OCI-M1 (cell line): ENCODE results near the gene MAMLD1.

Source experiments
- DNase-seq: peaks from one replicate; lab custom pipeline; 2025; lab: John Stamatoyannopoulos, UW

Gene MAMLD1

GRCh38 chrX:150357790-150358189 is 5.3 kb upstream of the MAMLD1 start:
- DNase-seq: no peak

DNA sequence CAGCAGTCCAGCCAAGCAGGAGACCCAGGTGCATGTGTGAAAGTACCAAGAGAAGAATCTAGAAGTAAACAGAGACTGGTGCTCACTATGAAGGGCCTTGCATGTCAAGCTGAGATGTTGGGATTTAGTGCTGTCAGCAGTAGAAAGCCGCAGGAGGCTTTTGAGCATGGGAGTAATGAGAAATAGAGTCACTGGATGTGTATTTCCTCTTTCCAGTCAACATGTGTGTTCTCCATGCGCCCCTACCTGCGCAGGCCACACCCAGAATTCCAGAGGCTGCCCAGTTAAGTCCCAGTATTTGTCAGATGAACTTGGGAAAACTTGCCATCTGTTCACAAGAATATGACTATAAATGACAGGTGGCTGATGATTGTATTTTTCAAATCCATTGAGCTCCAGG is 4.5 kb upstream of the MAMLD1 start:
- no peak for DNase-seq

DNA sequence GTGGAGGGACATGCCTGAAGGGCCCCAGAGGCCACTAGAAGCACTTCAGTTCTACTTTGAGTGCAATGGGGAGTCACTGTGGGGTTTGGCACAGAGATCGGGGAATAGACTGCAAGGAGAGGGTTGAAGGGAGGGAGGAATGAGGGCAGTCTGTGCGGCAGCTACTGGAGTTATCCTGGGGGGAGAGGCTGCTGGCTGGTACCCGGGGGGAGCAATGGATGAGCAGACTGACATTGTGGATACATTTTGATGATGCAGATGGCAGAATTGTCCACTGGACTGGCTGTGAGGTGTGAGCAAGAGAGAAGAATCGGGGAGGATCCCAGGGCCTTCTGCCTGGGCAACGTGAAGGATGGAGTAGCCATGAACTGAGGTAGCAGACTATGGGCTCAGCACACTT is 2.8 kb upstream of the MAMLD1 start:
- no peak for DNase-seq

- DNase-seq: peak; percentile 8
Observed at GRCh38 chrX:150361070-150361776, 1.9 kb upstream of the MAMLD1 start.

- no peak for DNase-seq
Observed at GRCh38 chrX:150361777-150362351, 1.3 kb upstream of the MAMLD1 start.

DNA sequence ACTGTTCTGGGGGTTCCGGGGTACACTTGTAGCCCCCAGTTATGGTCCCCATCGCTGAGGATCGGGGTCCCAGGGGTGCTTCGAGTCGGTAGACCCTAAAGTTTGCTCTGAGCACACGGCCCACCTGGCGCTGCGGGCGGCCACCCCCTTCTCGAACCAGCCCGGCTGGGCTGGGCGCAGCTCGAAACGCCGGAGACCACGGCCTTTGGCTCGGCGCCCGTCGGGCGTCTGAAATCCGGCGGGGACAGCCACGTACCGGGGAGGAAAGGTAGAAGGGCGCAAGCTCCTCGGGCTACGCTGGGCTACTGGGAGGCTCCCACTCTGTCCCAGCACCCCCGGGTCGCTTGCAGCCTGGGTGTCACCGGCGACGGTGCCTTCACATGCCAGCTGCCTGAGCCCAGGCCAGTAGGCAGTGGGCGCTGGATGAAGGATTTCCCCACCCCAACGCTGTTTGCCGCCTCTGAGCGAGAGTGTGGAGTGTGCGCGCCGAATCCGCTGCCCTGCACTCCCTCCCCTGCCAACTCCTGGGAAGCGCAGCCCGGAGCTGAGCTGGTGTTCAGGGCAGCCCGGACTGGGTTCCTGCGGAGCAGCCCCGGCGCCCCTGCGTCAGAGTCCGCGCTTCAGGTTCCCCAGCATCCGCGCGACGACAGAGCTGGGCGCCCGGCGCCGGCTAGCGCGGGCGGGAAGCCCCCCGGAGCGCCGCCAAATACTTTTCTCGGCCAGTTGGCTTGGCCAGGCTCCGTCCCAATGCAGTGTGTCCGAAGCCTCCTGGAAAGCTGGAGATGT is 637 bp downstream of the MAMLD1 start:
- peak; percentile 28 for DNase-seq

GRCh38 chrX:150364347-150365050 is 1.4 kb downstream of the MAMLD1 start:
- peak; percentile 34 for DNase-seq

GRCh38 chrX:150365051-150365989 is 2.2 kb downstream of the MAMLD1 start:
- DNase-seq: peak; percentile 85

DNA sequence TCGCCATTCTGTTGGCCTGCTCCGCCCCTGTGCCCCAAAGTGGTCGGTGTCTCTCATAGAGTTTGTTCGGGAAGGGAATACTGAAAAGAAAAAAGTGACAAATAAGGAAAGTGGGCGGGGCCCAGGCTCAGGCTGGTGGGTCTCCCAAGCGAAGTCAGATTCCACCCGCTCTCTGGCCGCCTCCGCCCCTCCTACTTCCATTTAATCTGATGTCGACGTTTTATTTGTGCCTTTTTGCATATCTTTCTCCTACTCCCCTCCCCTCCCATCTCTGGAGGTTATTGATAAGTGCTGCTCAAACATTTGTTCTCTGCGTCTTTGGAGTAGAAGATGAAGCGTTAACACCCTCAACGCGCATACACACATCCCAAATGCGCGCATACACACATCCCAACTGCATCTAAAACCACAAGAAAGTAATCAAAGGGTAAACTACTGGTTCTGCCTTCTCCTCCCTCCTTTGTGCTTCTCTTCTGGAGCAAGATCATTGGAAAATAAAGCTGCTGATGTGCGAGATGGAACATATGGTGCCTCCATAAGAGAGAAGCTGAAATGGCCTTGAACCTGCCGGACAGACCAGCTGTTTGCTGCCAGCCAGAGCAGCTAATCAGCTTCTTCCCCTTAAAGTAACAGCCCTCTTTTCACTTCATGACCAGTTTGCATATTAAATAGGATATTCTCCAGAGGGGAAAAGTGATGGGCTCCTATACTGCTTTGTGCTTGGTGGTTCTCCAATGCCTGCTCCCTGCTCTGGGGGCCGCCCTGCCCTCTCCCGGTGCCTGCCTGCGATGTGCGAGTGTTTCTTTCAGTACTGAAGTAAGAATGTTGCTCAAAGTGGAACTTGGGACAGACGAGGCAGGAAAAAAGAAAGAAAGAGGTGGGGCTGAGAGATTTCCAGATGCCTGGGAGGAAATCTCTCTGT is 3.1 kb downstream of the MAMLD1 start:
- DNase-seq: peak; percentile 80

- peak; percentile 21 for DNase-seq
Observed at GRCh38 chrX:150366951-150367545, 3.9 kb downstream of the MAMLD1 start.

DNA sequence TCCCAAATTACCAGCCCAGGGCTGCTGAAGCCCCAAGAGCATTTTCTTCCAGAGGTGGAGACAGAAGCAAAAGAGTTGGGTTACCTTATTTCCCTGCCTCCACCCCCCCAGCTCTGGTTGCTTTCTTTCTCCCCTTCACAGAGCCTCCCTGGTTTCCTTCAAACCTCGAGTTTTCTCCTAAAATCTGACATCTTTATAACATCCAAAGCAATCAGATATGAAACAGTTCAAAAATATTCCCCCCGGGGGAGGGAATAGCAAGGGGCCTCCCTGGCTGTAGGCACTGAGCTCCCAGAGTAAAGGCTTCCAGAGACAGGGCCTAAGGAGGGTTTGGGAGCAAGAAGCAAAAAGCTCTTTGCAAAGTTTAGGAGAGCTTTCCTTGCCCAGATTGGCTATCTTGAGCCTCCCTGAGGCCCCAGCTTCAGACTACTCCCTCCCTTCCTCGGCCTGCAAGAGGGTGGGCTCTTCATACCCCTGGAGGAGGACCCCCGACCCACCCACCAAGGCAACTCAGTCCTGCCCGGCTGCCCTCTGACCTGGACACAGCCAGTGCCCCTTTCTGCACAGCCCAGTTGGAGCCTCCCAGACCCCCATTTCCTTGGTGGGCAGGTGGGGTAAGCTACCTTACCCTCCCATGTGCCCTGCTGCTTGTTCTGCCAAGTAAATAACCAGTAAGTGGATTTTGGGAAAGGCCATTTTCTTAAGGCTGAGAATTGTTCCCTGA is 7.6 kb downstream of the MAMLD1 start:
- DNase-seq: no peak

DNA sequence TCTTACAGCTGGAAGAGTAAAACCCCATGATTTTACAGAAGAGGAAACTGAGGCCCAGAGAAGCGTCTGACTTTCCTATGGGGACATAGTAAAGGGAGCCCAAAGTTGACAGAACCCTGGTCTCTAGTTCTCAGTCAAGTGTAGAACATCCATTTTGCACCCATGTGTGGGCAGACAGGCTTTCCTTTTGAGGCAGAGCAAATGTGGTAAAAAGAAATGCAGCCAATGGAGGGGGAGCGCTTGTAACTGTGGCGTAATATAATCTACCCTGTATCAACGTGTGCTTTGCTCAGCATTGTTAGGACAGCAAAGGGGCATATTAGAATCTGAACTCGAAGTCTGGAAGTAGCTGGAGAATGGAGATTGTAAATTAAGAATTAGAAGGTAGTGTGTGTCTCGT is 8.8 kb downstream of the MAMLD1 start:
- DNase-seq: no peak

DNA sequence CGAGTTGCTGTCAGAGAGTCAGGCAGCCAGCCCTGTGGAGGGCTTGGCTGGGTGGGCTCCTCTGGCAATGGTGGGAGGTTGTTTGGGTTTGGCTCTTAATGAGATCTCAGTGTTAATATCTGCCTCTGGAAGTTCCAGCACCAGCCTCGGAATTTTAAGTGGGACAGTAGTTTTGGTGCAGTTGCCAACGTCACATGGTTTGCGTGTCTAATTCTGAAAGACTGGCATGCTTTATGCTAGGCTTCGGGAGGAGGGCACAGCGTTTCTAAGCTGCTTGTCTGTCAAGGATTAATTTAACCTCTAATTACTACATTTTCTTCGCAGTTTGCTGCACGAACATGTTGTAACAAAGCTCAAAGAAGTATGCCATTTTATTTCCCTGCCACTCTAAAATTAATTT is 9.2 kb downstream of the MAMLD1 start:
- no peak for DNase-seq

DNA sequence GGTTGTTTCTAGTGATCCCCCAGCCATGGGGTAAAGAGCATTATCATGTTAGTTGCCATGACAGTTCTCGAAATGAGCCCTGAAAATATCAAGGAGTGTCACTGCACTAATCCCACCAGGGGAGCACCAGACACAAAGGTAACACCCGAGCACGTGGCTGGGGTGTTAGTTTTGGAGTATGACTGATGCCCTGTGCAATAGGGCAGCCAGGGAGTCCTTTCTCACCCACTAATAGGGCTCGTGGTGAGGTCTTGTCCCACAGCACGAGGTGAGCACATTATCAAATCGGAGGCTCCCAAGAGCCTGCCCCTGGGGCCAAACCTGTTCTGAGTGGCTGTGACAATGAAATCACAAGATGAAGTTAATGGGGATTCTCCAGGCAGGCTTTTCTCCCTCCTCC is 9.6 kb downstream of the MAMLD1 start:
- DNase-seq: no peak

DNA sequence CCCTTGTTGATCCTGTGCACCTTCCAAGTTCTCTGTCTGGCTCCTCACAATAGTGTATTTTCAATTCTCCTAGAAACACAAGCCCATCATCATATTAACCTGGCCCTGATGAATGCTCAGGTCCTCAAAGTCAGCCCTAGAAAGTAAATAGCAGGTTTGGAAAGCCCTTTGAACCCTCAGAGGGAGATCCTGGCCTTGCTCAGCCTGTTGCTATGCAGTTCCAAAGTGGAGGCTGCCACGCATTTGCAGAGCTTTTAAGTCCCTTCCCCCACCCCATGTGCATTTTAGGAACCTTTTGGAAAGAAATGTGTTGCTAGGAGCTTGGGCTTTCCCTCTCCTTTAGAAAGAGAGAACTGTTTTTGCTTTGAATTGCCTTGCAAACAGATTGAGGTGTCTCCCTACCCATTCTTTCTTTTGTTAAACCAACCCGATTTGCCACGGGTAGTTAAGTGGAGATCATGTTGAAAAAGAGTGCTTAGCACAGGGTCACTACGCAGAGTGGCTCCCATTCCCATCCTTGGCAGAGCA is 12.2 kb downstream of the MAMLD1 start:
- no peak for DNase-seq

GRCh38 chrX:150377005-150377404 is 13.9 kb downstream of the MAMLD1 start:
- DNase-seq: no peak

GRCh38 chrX:150405006-150405405 is 41.9 kb downstream of the MAMLD1 start:
- DNase-seq: no peak

DNA sequence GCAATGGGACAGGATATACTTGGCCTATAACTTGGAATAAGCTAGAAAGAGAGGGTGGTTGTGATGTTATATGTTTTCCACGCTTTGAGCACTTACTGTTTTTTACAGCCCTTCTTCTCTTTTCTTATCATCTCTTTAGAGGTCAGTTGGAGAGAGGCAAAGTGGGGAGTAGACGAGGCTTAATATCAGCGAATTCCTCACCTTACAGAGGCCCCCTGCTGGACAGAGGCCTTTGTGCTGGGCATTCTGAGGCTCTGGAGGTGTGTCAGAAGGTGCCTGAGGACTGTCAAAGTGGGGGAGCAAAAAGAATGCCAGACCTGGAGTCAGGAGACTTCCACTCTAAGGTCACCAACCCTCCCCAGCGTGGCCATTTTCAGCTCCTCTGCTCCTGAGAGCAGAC is 42.5 kb downstream of the MAMLD1 start:
- peak; percentile 28 for DNase-seq

DNA sequence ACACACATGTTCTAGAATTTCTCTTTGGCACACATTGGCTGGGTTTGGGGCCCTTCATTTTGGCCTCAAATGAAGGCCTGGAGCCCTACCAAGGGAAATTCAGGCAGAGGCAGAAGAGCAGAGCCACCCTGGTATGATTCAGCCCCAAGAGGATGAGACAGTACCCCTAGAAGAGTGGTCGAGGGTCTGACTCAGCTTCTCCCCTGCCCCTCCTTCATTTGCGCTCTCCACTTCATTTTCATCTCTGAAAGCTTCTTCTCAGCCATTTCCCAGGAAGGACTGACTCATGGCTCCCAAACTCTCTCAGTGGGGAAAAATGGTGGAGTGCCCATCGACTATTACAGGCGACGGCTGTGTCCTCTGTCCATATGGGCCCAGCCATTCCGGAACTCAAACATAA is 43.5 kb downstream of the MAMLD1 start:
- DNase-seq: no peak
